BLaER1 (cell line): Measurements from ENCODE around the gene WDSUB1.

Experiments used
- H3K27ac ChIP-seq: shearing (Covaris generic); formaldehyde crosslinking; 2 replicates; pipeline ENCODE4 v1.8.1; 2022
- H3K27me3 ChIP-seq: shearing (Covaris generic); formaldehyde crosslinking; 2 replicates; pipeline ENCODE4 v1.8.1; 2022
- H3K36me3 ChIP-seq: shearing (Covaris generic); formaldehyde crosslinking; 2 replicates; pipeline ENCODE4 v1.8.1; 2022
- H3K4me1 ChIP-seq: shearing (Covaris generic); formaldehyde crosslinking; 2 replicates; pipeline ENCODE4 v1.8.1; 2022
- H3K4me2 ChIP-seq: shearing (Covaris generic); formaldehyde crosslinking; 2 replicates; pipeline ENCODE4 v1.8.1; 2022
- H3K4me3 ChIP-seq: shearing (Covaris generic); formaldehyde crosslinking; 2 replicates; pipeline ENCODE4 v1.8.1; 2022
- H3K9ac ChIP-seq: shearing (Covaris generic); formaldehyde crosslinking; 2 replicates; pipeline ENCODE4 v1.8.1; 2022
- H3K9me3 ChIP-seq: shearing (Covaris generic); formaldehyde crosslinking; 2 replicates; pipeline ENCODE4 v1.8.1; 2022
- H4K20me1 ChIP-seq: shearing (Covaris generic); formaldehyde crosslinking; 2 replicates; pipeline ENCODE4 v1.8.1; 2022
- Cebpa-rat ChIP-seq: shearing (Covaris generic); IDR thresholded peaks from 2 replicates; pipeline ENCODE4 v1.8.1; 2022

WDSUB1 gene

GRCh38 chr2:159226059-159226461, 60.4 kb downstream of the WDSUB1 start:
- H3K9ac ChIP-seq: no peak overlapping the region
- no peak overlapping the region for H3K27ac ChIP-seq

GRCh38 chr2:159225025-159226016, 61.2 kb downstream of the WDSUB1 start:
- Histone ChIP-seq H3K4me2 (no peak overlapping the region), H3K9ac (no peak overlapping the region), H3K27ac (no peak overlapping the region), H3K36me3 (peaks cover 18% of the 10 kb centered on the region), H3K4me3 (no peak overlapping the region), H3K27me3 (no peaks in the 10 kb centered on the region), H3K4me1 (peaks cover 30% of the 10 kb centered on the region), H3K9me3 (no peaks in the 10 kb centered on the region), H4K20me1 (no peaks in the 10 kb centered on the region)
- no peak for TF ChIP-seq Cebpa-rat

More at GRCh38 chr2:159226059-159226461, 60.4 kb downstream of the WDSUB1 start:
- Histone ChIP-seq H3K36me3 (peaks cover 24% of the 10 kb centered on the region), H3K4me3 (no peak overlapping the region), H3K4me2 (no peak overlapping the region), H3K4me1 (peaks cover 30% of the 10 kb centered on the region), H4K20me1 (no peaks in the 10 kb centered on the region), H3K9me3 (no peaks in the 10 kb centered on the region), H3K27me3 (no peaks in the 10 kb centered on the region)
- no peak for TF ChIP-seq Cebpa-rat

GRCh38 chr2:159224061-159224813, 62.3 kb downstream of the WDSUB1 start:
- H3K4me3 ChIP-seq: no peak overlapping the region
- TF ChIP-seq Cebpa-rat: no peak
- H4K20me1 ChIP-seq: no peaks in the 10 kb centered on the region
- no peak overlapping the region for H3K4me2 ChIP-seq
- no peaks in the 10 kb centered on the region for H3K27me3 ChIP-seq
- peaks cover 12% of the 10 kb centered on the region for H3K36me3 ChIP-seq
- peaks cover 30% of the 10 kb centered on the region for H3K4me1 ChIP-seq
- H3K9ac ChIP-seq: no peak overlapping the region
- no peaks in the 10 kb centered on the region for H3K9me3 ChIP-seq
- H3K27ac ChIP-seq: no peak overlapping the region; the same call in 1 of the 2 replicates

- Histone ChIP-seq H3K9ac (no peak overlapping the region), H3K27ac (no peak overlapping the region), H3K4me1 (no peaks in the 10 kb centered on the region), H3K36me3 (0 out of 2 replicates have a peak, but pooled peaks cover 9% of the 10 kb centered on the region), H3K4me2 (no peak overlapping the region), H3K27me3 (no peaks in the 10 kb centered on the region), H3K9me3 (peaks cover 13% of the 10 kb centered on the region; the same call in 1 of the 2 replicates), H4K20me1 (no peaks in the 10 kb centered on the region), H3K4me3 (no peak overlapping the region)
- TF ChIP-seq Cebpa-rat: no peak
Measured at GRCh38 chr2:159219394-159219998, 67.0 kb downstream of the WDSUB1 start.

GRCh38 chr2:159218389-159218788, 68.1 kb downstream of the WDSUB1 start:
- H4K20me1 ChIP-seq: no peaks in the 10 kb centered on the region
- no peak overlapping the region for H3K27ac ChIP-seq
- H3K27me3 ChIP-seq: no peaks in the 10 kb centered on the region
- no peak overlapping the region for H3K4me2 ChIP-seq
- H3K4me1 ChIP-seq: peaks cover 11% of the 10 kb centered on the region
- 0 out of 2 replicates have a peak, but pooled peaks cover 5% of the 10 kb centered on the region for H3K36me3 ChIP-seq
- H3K9ac ChIP-seq: no peak overlapping the region
- no peak overlapping the region for H3K4me3 ChIP-seq
- peaks cover 13% of the 10 kb centered on the region; the same call in 1 of the 2 replicates for H3K9me3 ChIP-seq
- TF ChIP-seq Cebpa-rat: no peak

GRCh38 chr2:159217676-159218075, 68.8 kb downstream of the WDSUB1 start:
- H3K9ac ChIP-seq: no peak overlapping the region
- H3K27ac ChIP-seq: no peak overlapping the region
- H3K27me3 ChIP-seq: no peaks in the 10 kb centered on the region
- H3K9me3 ChIP-seq: peaks cover 13% of the 10 kb centered on the region; the same call in 1 of the 2 replicates
- H3K4me3 ChIP-seq: no peak overlapping the region
- no peaks in the 10 kb centered on the region for H4K20me1 ChIP-seq
- TF ChIP-seq Cebpa-rat: no peak
- H3K36me3 ChIP-seq: 0 out of 2 replicates have a peak, but pooled peaks cover 5% of the 10 kb centered on the region
- H3K4me2 ChIP-seq: no peak overlapping the region
- peaks cover 18% of the 10 kb centered on the region for H3K4me1 ChIP-seq

- Histone ChIP-seq H3K4me1 (peaks cover 44% of the 10 kb centered on the region), H3K27ac (no peak overlapping the region), H3K36me3 (0 out of 2 replicates have a peak, but pooled peaks cover 5% of the 10 kb centered on the region), H3K4me2 (no peak overlapping the region), H3K27me3 (no peaks in the 10 kb centered on the region), H3K4me3 (no peak overlapping the region), H3K9ac (no peak overlapping the region), H4K20me1 (no peaks in the 10 kb centered on the region), H3K9me3 (peaks cover 13% of the 10 kb centered on the region; the same call in 1 of the 2 replicates)
- TF ChIP-seq Cebpa-rat: no peak
Measured at GRCh38 chr2:159215116-159215515, 71.4 kb downstream of the WDSUB1 start.

GRCh38 chr2:159214325-159214865, 72.1 kb downstream of the WDSUB1 start:
- Histone ChIP-seq H3K27me3 (no peaks in the 10 kb centered on the region), H3K36me3 (0 out of 2 replicates have a peak, but pooled peaks cover 2% of the 10 kb centered on the region), H3K4me3 (no peak overlapping the region), H3K27ac (no peak overlapping the region), H3K4me2 (no peak overlapping the region), H3K9me3 (peaks cover 13% of the 10 kb centered on the region; the same call in 1 of the 2 replicates), H4K20me1 (no peaks in the 10 kb centered on the region), H3K4me1 (peaks cover 51% of the 10 kb centered on the region), H3K9ac (no peak overlapping the region)
- TF ChIP-seq Cebpa-rat: no peak

- H4K20me1 ChIP-seq: no peaks in the 10 kb centered on the region
- TF ChIP-seq Cebpa-rat: no peak
- H3K9ac ChIP-seq: no peak overlapping the region
- no peak overlapping the region for H3K4me3 ChIP-seq
- peaks cover 13% of the 10 kb centered on the region; the same call in 1 of the 2 replicates for H3K9me3 ChIP-seq
- peak overlapping the region; percentile 77 for H3K27ac ChIP-seq
- no peaks in the 10 kb centered on the region for H3K27me3 ChIP-seq
- H3K36me3 ChIP-seq: no peaks in the 10 kb centered on the region
- H3K4me1 ChIP-seq: peaks cover 62% of the 10 kb centered on the region
- peak overlapping the region; percentile 65 for H3K4me2 ChIP-seq
Measured at GRCh38 chr2:159213296-159213695, 73.2 kb downstream of the WDSUB1 start.
